HL-60 (cell line): ENCODE data around the gene UNKL.

Experiments
- DNase-seq, 2 experiments: peaks; one replicate each; pipeline ENCODE4 v3.0.0-alpha.2; 2010 to 2020; ENCODE audit warnings: low read depth in 1 of 2, low spot score in 1 of 2
- H3K27ac ChIP-seq: fragments of 250-450 bp; sonication (Bioruptor Pico); replicated peaks from 2 replicates; pipeline ENCODE4 v1.5.1; 2020; ENCODE audit warnings: mild to moderate bottlenecking, moderate library complexity
- H3K27me3 ChIP-seq: fragments of 250-450 bp; sonication (Bioruptor Pico); 2 replicates; pipeline ENCODE4 v1.5.1; 2021; ENCODE audit warnings: mild to moderate bottlenecking, moderate library complexity; ENCODE audit not compliant: insufficient read depth, poor library complexity, severe bottlenecking
- H3K4me3 ChIP-seq: replicated peaks from 2 replicates; pipeline ENCODE4 v1.5.1; 2011; ENCODE audit warnings: mild to moderate bottlenecking, control low read depth, low read length; ENCODE audit not compliant: insufficient read depth
- CTCF ChIP-seq: IDR thresholded peaks from one replicate; pipeline ENCODE4 v1.5.1; 2011; ENCODE audit warnings: low read length, control low read depth, inconsistent platforms; ENCODE audit not compliant: insufficient read depth
- GABPA ChIP-seq: IDR thresholded peaks from 2 replicates; pipeline ENCODE4 v1.6.1; 2012; ENCODE audit warnings: low read depth
- POLR2AphosphoS5 ChIP-seq: IDR thresholded peaks from 2 replicates; pipeline ENCODE4 v1.6.1; 2012; ENCODE audit warnings: low read depth
- REST ChIP-seq: IDR thresholded peaks from 2 replicates; pipeline ENCODE4 v1.6.1; 2012; ENCODE audit warnings: low read depth; ENCODE audit not compliant: insufficient replicate concordance
- SPI1 ChIP-seq: IDR thresholded peaks from 2 replicates; pipeline ENCODE4 v1.6.1; 2012; ENCODE audit warnings: low read depth, mild to moderate bottlenecking, borderline replicate concordance

Gene UNKL

GRCh38 chr16:1443980-1444729 lies 29.7 kb upstream of the UNKL start, which contains the start of gene CCDC154:
CCDC154 (minus strand) TSS chr16:1444556; CDS start chr16:1444322, 234 bp downstream.
- no peaks in the 10 kb centered on the region for H3K27me3 ChIP-seq
- H3K4me3 ChIP-seq: no peak within 1 kb of the TSS
- H3K27ac ChIP-seq: no peak within 1 kb of the TSS
- TF ChIP-seq CTCF (no peak), POLR2AphosphoS5 (peak; percentile 48; the same call in 1 of the 2 replicates), GABPA (no peak)
- DNase-seq: no peak

GRCh38 chr16:1443403-1443973 lies 29.0 kb upstream of the UNKL start:
- Histone ChIP-seq H3K27me3 (no peaks in the 10 kb centered on the region), H3K4me3 (no peak overlapping the region), H3K27ac (no peak overlapping the region)
- no peak for DNase-seq
- TF ChIP-seq SPI1 (no peak), CTCF (no peak), REST (no peak), POLR2AphosphoS5 (no peak)

- Histone ChIP-seq H3K27ac (no peak overlapping the region), H3K27me3 (no peaks in the 10 kb centered on the region), H3K4me3 (no peak overlapping the region)
- no peak for DNase-seq
- TF ChIP-seq SPI1 (no peak), POLR2AphosphoS5 (no peak), CTCF (no peak), GABPA (no peak), REST (no peak)
Measured at GRCh38 chr16:1442697-1443096, 28.2 kb upstream of the UNKL start.
